GM21528 (cell line): ENCODE results near the gene RAB22A.
A peak's percentile ranks its signal among the peaks of the same experiment; 100 is the strongest.

Experiments used
- ATAC-seq: cut with Tn5 transposase; IDR thresholded peaks from one replicate; pipeline ENCODE4 v1.9.1; 2021; ENCODE audit warnings: mild to moderate bottlenecking, moderate library complexity; ENCODE audit not compliant: unreplicated experiment, low FRiP score

The RAB22A gene

DNA sequence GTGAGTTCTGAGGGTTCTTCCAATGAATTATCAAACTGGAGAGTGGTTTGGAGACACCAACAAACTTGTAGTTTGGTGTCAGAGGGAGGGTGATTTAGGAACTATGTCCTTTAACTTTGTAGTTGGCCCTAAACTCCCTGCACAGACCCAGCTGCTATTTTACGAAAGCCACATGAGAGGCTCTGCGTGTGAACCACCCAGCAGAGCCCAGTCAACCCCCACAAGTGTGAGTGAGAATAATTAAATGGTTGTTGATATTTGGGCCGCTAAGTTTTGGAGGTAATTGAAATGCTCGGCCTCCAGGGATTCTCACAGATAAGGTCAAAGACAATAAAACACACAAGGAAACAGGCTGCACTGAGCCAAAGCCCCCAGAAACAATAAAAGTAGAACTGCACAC is 72.6 kb downstream of the RAB22A start:
- no peak for ATAC-seq

DNA sequence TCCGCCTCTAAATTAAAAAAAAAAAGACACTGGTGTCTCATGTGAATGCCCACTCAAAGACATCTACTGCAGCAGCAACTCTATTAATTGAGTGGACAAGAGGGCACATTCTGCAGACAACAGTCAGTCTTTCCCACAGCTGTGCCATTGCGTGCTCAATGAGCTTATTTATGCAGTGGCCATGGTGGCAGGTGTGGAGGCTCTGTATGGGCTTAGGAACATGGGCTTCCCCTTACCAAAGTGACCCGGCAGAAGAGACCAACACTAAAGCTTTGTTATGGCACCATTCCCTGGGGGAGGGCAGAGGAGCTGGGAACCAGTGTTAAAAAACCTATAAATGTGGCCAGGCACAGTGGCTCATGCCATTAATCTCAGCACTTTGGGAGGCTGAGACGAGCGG is 75.3 kb downstream of the RAB22A start:
- ATAC-seq, result no peak

DNA sequence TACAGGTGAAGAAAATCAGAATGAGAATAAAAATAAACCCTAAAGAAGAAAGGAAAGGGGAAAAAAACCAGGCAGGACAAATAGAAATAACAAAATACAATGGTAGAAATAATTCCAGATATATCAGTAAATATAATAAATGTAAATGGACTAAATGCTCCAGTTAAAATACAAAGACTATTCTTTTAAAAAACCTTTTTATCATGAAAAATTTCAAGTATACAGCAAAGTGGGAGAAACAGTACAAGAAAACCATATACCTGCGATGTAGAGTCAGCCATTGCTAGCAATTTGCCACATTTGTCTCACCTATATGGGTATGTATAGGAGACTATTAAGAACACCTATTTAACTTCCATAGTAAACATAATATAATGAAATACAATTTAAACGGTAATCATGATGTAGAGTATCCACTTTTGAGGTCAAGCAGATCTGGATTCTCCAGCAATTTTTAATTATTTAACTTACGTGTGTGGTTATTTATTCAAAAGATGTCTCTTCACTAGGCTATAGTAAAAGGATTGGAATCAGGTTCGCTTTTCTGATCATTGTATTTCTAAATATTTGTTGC is 78.6 kb downstream of the RAB22A start:
- no peak for ATAC-seq

DNA sequence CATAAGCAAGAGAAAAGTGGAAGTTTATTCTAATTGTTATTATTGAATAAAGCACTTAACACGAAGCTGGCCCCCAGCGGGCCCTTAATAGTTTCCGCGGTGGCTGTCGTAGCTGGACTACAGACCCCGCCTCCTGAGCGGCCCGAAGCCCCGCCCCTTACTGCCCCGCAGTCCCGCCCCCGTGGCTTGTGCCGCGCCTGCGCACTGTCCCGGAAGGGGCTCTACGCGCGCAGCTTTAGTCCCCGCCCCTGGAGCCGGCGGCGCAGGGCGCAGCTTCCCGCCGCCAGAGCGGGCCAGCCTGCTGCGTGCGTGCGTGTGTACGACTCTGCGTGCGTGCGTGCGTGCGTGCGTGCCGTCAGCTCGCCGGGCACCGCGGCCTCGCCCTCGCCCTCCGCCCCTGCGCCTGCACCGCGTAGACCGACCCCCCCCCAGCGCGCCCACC is 79.4 kb downstream of the RAB22A start, which contains the start of gene VAPB:
TSS of gene VAPB (plus strand) at position 348 of the 442 bp plus-strand sequence. CDS start 231 bp downstream, outside the sequence.
- ATAC-seq, result peak; percentile 96

DNA sequence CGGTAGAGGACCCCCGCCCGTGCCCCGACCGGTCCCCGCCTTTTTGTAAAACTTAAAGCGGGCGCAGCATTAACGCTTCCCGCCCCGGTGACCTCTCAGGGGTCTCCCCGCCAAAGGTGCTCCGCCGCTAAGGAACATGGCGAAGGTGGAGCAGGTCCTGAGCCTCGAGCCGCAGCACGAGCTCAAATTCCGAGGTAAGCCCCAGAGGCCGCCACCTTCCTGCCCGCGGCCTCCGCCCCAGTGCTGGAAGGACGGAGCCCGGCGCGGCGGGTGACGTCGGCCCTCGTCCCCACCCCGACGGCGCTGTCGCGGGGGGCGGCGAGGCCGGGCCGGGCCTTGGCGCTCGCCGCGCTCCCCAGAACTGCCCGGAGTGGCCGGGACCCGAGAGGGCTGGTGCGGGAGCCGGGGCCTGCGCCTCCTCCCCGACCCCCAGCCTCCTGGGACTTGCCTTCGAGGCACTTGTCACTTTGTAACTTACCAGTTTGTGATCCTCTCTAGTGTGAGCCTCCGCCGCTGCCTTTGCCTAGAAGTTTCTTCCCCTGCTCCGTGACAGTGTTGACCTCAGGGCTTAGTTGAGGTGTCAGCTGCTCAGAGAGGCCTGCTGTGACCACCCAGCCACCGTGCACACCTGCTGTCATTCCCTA is 79.9 kb downstream of the RAB22A start:
- ATAC-seq, result peak; percentile 41

DNA sequence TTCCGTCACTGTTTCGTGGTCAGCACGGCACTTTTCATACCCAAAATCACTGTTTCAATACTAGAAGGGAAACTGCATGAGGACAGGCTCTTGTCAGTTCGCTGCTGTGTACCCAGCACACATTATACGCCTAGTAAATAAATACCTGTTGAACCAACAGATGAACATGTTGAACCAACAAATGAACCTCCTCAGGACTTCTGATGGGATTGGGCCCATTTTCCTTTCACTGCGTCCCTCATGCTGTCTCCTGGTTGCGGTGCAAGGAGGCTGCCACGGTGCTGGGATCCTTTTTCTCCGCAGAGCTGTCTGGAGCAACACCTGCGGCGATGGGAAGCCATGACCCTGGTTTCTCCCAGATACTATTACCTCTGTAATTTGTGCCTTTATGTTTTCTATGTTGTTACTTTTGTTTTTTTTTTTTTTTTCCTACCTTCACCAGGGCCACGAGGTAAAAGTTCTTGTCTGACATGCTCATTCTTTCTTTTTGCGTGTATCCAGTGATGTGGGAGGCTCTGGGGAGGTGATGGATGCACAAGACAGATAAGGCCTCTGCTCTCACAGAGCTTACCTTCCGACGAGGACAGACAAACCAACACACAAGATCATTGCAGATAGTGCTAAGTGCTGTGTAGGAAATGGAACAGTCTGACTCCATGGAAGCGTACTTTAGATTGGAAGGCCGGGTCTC is 80.6 kb downstream of the RAB22A start:
- ATAC-seq, result no peak

DNA sequence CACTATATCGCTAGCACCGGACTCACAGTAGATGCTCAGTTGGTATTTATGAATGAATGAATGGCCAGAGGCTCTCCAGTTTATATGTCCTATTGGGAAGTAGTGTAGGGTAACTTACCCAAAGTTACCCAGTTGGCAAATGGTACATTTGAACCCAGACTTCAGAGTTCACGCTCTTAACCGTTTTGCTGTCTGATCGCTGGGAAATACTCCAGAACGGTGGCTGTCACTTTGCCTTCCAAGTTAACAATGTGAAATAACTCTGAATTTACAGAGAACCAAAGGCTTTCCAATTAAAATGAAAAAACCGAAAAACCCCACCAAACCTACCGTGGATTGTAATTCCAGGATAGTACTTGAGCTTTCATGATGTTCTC is 81.1 kb downstream of the RAB22A start:
- ATAC-seq, result no peak

DNA sequence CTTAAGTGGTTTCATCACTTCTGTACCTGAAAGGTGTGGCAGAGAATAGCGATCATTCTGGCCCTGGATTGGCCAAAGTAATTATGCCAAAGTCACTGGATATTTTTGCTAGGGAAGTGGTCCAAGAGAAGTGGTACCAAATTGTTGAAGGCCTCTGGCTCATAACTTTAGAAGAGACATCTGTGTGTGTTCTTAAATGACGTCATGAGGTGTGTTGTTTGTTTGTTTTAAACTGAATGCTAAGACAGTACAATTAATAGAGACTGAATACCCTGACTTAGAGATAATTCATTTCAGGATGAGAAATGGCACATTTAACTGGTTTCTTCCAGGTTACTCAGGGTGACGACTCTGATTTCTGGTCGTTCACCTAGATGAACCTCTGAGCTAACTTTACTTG is 82.8 kb downstream of the RAB22A start:
- ATAC-seq, result no peak

DNA sequence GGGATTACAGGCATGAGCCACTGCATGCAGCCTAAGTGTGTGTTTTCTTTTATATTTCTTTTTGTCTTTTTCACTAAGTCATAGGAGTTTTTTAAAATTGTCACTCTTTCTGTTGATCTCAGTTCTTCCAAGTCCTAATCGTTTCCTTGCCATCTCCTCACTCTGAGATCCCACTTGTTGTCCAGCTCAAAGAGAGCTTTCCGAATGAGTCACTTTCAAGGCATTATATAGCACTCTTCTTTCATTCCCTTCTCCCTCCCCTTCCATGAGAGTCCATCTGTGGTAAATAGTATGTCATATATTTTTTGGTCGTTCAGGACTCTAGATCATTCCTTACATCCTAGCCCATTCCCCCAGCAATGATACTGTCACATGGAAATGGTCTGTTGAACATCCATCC is 83.8 kb downstream of the RAB22A start:
- ATAC-seq, result no peak

DNA sequence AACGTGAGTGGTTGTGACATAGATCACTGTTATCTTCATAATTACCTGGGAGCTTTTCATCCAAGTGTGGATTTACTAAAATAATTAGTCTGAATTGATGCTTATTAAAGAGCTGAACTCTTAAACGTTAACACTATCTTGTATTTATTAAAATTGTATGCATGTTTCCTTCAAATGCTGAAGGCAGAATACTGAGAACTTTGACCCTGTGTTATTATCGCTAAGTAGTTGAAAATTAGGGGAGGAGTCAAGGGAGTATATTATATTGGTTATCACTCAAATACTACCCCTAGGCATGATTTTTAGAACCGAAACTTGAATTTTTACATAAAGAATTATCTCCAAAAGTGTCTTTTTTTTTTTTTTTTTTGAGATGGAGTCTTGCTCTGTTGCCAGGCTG is 85.3 kb downstream of the RAB22A start:
- ATAC-seq, result no peak

DNA sequence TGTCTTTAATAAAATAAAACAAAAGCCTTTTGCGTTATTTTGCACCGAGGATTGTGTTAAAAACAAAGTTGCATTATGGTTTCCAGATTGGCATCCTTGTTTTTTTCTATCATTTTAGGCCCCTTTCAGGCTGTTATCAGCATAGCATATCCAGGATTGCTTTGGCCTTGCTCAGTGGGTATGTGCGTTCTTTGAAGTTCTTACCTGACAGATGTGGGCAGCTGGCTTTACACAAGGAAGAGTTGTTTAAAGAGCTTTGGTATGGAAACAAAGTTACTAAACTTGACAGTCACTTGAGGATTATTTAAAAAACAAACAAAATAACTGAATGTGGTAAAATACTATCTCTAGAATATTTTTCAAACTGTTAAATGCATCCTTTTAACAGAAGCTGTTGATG is 86.1 kb downstream of the RAB22A start:
- no peak for ATAC-seq

DNA sequence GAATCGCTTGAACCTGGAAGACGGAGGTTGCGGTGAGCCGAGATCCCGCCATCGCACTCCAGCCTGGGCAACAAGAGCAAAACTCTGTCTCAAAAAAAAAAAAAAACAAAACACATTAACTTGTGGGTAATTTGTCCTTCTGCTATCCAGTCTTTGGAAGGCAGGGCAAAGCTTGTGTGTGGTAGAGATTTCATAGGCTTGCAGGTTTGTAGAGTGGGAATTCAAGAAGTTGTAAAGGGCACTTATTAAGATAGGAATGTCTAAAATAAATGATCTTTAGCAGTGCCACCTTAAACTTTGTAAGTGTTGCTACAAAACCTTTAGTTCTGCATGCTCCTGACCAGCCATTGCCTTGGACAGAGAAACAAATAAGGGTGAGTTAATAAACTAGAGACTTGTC is 87.9 kb downstream of the RAB22A start:
- no peak for ATAC-seq

DNA sequence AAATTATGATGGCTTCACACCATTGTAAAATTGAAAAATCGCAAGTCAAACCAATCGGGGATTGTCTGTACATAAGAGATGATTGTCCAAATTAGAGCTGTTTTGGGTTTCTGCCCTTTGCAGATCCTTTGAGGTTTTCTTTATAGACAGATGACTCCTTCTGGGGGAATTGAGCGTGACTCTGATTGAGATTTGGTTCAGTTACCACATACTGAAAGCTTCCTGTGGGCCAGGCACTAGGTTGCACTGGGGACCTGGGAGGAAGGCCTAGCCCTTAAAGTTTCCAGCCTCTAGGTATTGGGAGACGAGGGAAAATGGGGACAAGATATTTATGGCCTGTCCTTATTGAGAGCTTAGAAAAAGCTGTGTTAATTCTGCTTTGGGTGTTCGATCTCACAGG is 88.7 kb downstream of the RAB22A start:
- ATAC-seq, result no peak

DNA sequence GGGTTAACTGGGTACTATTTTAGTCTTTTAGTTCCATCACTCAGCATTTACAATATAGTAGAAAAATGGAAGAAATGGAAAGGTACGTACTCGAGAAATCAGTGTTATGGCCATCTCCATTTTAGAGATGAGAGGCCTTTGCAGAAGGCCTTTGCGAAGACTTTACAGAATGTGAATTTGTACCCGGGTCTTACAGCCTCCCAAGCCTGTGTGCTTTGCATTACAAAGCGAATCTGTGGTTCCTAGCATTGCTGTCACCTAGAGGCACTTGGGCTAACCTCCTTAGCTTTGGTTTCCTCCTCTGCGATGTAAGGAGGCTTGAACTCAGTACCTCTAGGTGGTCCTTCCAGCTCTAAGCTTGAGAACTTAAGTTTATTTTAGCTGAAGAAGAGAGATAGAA is 90.4 kb downstream of the RAB22A start:
- no peak for ATAC-seq

DNA sequence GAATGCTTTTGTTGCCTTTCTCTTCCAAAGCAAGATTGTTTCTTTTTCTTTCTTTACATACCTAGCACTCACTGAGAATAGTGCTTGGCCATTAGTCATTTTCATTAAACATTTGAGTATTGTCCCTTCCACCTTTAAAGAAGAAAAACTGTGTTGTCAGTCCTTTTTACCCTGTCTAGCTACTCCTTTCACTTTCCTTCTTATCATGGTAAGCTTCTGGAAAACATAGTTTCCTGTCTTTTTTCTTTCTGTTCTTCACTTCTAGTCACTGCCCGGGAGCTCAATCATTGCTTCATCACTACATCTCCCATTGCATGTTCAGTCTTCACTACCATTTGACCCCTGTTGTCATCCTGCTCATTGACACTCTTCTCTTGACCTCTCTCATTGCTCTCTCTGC is 91.6 kb downstream of the RAB22A start:
- ATAC-seq, result no peak

DNA sequence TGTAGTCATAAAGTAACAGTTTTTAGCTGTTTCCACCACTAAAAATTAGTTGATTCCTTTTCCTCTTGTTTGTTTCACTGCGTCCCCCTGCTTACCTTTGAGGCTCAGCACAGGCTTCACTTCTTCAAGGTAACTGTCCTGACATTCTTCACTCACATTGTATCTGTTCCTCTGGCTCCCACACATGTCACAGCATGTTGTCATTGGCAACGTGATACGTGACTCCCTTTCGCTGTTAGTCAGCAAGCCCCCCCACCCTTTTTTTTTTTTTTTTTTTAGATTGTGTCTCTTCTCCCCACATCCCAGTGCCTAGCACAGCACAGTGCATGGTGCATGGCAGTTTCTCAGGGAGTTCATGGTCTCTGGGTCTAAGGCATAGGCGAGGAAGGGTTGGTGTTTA is 92.8 kb downstream of the RAB22A start:
- ATAC-seq, result no peak

DNA sequence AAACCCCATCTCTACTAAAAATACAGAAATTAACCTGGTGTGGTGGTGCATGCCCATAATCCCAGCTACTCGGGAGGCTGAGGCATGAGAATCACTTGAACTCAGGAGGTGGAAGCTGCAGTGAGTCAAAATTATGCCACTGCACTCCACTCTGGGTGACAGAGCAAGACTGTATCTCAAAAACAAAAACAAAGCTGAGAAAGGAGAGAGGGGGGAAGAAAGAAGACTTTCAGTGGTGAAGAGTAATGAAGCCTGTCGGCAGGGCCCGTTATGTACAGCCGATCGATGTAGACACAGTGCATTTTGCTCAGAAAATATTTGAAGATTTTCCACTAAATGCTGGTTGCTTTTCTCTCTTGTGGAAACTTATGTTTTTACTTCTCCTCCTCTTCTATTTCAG is 93.3 kb downstream of the RAB22A start:
- peak; percentile 74 for ATAC-seq

DNA sequence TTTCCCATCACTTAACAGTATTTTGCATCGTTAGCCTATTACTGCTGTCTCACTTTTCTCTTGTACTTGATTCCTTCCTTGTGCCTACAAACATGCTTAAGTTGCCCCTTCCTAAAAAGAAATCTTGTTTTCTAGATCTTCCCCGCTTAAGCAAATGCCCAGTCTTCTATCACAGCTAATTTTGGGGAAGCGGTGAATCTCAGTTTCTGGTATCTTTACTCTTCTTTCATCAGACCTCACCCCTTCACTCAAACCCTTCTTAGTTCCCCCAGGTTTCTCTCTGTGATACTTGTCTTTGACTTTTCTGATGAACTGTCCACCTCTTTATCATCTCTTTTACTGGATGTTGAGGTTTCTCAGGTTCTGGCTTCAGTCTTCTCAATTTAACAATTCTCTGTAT is 93.8 kb downstream of the RAB22A start:
- peak; percentile 37 for ATAC-seq

DNA sequence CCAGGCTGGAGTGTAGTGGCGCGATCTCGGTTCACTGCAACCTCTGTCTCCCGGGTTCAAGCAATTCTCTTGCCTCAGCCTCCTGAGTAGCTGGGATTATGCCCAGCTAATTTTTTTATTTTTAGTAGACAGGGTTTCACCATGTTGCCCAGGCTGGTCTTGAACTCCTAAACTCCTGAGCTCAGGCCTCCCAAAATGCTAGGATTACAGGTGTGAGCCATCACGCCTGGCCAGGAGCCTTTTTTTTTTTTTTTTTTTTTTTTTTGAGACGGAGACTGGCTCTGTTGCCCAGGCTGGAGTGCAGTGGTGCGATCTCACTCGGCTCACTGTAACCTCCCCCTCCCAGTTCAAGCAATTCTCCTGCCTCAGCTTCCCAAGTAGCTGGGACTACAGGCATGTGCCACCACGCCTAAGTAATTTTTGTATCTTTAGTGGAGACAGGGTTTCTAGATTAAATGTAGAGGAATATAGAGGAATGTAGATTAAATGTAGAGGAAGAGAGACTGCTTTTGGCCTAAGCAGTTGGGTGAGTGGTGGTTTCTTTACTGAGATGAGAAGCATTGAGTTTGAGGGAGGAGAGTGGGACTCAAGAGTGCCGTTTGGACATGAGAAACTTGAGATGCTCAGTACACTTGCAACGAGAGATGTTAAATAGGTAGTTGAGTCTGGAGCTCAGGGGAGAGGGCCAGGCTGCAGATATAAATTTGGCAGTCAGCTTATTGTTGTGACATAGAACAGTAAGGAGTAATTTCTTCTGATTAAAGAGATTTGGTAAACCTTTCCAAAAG is 96.2 kb downstream of the RAB22A start:
- no peak for ATAC-seq

DNA sequence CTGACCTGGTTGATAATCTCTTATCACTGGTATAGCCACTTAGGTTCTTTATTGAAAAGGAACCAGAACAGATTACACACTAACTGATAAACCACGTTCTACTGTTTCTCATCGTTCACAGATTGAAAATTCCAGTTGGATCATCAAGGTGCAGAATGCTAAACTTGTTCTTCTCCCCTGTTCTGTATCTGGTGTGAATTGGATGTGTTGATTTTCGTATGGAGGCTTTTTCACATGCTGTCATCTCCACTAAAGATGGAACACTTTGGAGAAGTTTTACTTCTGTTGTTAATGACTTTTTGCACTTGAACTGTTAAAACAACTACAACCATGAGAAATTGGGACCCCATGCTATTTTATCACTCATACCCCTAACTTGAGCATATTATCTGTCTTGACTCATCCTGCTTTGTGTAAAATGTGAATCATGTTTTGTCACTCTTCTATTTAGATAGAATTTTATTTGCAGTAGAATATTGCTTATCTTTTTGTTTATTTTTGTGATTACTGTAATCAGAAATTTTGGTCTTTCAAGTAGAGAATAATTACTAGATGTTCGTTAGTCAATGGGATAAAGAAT is 97.0 kb downstream of the RAB22A start:
- no peak for ATAC-seq
